ENCODE data around the gene GLB1L3.

DNA sequence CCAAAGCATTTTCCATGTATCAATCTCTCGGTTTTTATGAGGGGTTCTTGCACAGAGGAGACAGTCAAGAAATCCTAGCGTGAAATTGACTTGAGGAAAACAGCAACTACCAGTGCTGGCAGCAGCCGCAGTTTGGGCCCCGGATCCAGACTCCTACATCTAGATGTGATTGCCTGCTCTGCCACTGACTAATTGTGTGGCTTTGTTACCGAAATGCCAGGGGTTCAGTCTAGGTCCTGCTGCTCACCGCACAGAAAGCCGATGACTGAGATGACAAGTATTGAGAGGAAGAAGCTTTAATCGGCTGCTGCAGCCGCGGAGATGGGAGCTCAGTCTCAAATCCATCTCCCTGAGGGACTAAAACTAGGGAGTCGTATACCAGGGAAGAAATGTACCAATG is 8.2 kb upstream of the GLB1L3 start:
- TF ChIP-seq RCOR1 (IDR thresholded peaks at IDR 0.05; ENCODE audit: insufficient replicate concordance, low read length), result no peak
- TF ChIP-seq, protein P1, sequence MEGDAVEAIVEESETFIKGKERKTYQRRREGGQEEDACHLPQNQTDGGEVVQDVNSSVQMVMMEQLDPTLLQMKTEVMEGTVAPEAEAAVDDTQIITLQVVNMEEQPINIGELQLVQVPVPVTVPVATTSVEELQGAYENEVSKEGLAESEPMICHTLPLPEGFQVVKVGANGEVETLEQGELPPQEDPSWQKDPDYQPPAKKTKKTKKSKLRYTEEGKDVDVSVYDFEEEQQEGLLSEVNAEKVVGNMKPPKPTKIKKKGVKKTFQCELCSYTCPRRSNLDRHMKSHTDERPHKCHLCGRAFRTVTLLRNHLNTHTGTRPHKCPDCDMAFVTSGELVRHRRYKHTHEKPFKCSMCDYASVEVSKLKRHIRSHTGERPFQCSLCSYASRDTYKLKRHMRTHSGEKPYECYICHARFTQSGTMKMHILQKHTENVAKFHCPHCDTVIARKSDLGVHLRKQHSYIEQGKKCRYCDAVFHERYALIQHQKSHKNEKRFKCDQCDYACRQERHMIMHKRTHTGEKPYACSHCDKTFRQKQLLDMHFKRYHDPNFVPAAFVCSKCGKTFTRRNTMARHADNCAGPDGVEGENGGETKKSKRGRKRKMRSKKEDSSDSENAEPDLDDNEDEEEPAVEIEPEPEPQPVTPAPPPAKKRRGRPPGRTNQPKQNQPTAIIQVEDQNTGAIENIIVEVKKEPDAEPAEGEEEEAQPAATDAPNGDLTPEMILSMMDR (conservative IDR thresholded peaks at IDR 0.05; ENCODE audit: low read depth, low read length), result no peak
- TF ChIP-seq CEBPB (IDR thresholded peaks at IDR 0.05; ENCODE audit: low read depth, low read length), result no peak
- no peak for TF ChIP-seq NFE2L2 (IDR thresholded peaks at IDR 0.05; ENCODE audit: low read depth, low read length)
- TF ChIP-seq MXI1 (IDR thresholded peaks at IDR 0.05; ENCODE audit: borderline replicate concordance, low read depth, low read length), result no peak
- TF ChIP-seq POLR2A (IDR thresholded peaks at IDR 0.05; ENCODE audit: low read depth, low read length), result no peak
- TF ChIP-seq, protein P2, sequence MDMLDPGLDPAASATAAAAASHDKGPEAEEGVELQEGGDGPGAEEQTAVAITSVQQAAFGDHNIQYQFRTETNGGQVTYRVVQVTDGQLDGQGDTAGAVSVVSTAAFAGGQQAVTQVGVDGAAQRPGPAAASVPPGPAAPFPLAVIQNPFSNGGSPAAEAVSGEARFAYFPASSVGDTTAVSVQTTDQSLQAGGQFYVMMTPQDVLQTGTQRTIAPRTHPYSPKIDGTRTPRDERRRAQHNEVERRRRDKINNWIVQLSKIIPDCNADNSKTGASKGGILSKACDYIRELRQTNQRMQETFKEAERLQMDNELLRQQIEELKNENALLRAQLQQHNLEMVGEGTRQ (IDR thresholded peaks at IDR 0.05; ENCODE audit: low read depth, low read length), result no peak
- no peak for TF ChIP-seq SMC3 (IDR thresholded peaks at IDR 0.05; ENCODE audit: low read depth, low read length)
- TF ChIP-seq CHD1 (IDR thresholded peaks at IDR 0.05; ENCODE audit: low read depth, low read length), result no peak
- TF ChIP-seq RAD21 (IDR thresholded peaks at IDR 0.05; ENCODE audit: low read length), result no peak

All from IMR-90 (cell line).